Activated T-helper 1 cell treated with anti-CD3 and anti-CD28 coated beads, Interleukin-2, amount 50 U/mL, for 16 hours (primary cell): ENCODE results near the gene DSCAML1.

ENCODE experiments used
- DNase-seq, 2 donors: peaks; one replicate each; pipeline ENCODE4 v3.0.0-alpha.2; 2020; ENCODE audit warnings: low read depth in 1 of 2, low spot score in 1 of 2

The DSCAML1 gene

DNA sequence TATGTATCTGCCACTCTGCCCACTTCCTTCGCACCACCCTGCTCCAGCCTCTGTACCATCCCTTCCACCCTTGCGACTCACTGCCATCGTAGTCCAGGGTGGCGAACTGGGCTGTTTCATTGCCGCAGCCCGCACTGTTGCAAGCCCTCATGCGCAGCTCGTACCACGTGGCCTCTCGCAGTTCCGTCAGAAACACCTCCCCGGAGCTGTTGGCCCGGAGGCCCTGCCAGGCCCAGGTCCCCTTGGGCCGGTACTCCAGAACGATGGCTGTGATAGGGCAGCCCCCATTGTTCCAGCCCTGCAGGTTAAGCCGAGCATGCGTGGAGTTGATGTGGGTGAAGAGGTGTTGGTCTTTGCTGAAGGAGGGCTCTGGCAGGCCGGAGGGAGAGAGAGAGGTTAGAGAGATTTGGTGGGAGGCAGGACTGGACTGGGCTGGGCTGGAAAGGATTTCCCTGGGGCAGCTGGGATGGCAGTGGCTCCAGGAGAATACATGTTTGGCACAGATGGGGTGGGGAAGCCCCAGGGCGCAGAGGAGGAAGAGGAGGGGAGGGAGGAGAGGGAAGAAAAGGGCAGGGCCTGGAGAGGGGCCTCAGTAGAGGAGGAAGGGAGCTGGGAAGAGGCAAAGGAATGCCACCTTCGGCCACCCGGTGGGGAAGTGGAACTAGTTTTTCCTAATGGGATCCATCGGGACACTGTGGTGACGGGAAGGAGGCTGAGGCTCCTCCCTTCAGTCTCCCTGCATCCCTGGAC is 359.8 kb downstream of the DSCAML1 start:
- no peak for DNase-seq

GRCh38 chr11:117435326-117435725 is 361.7 kb downstream of the DSCAML1 start:
- DNase-seq, result no peak

DNA sequence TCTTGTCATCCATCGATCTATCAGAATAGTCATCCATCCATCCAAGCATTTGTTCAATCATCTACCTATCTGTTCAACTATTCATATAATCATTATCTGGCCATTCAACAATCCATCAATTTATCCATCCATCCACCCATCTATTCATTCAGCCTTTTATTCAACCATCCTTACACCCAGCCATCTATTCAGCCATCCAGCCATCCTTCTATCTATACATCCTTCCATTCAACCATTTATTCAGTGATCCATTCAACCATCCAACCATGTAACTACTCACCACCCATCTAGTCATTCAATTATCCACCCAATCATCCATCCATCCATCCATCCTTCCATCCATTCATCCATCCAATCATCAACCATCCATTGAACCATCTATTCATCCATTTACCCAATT is 362.5 kb downstream of the DSCAML1 start:
- DNase-seq, result no peak

DNA sequence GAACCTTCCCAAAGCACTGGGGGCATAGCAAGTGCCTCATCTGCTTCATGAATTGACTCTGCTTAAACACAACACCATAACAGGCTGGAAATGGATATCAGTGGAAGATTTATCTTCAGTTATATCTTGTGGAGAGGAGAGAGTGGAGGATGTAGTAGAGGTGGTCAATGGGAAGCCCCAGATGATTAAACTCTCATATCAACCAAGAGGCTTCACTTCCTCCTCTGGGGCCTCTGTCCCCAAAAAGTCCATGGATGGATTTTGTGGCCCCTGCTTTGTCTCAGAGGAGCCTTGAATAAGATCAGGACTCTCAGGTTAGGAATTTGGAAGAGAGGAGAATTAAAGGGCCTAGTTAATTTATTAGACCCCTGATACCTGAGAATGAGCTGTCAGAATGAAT is 363.3 kb downstream of the DSCAML1 start:
- DNase-seq, result no peak

GRCh38 chr11:117431436-117431835 is 365.6 kb downstream of the DSCAML1 start:
- DNase-seq, result no peak

DNA sequence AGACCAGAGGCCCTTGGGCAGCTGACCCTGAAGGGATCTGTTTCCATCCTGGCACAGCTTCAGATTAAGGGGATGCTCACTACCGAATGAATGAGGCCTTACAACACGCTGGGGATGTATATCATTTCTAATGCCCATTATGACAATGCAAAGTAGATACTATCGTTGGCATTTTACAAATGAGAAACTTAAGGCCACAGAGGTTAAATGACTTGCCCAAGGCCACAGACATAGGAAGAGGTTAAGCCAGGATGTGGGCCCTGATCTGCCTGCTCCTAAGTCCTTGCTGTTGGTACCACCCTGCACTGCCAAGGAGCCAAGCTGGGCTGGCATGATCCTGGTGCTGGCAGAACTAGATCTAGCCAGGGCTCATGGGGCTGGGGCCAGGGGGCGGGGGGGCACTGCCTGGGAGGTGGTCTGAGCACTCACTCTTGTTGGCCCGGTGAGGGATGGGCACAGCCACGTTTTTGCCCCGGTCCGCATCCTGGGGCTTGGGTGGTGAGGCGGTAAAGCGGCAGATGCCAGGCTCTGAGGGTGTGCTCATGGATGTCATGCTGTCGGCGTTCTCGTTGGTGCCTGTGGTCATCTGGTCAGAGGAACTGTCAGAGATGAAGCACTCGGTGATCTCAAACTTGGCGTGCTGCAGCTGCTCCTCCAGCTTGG is 366.6 kb downstream of the DSCAML1 start:
- no peak for DNase-seq

GRCh38 chr11:117428856-117429229 is 368.2 kb downstream of the DSCAML1 start:
- no peak for DNase-seq

DNA sequence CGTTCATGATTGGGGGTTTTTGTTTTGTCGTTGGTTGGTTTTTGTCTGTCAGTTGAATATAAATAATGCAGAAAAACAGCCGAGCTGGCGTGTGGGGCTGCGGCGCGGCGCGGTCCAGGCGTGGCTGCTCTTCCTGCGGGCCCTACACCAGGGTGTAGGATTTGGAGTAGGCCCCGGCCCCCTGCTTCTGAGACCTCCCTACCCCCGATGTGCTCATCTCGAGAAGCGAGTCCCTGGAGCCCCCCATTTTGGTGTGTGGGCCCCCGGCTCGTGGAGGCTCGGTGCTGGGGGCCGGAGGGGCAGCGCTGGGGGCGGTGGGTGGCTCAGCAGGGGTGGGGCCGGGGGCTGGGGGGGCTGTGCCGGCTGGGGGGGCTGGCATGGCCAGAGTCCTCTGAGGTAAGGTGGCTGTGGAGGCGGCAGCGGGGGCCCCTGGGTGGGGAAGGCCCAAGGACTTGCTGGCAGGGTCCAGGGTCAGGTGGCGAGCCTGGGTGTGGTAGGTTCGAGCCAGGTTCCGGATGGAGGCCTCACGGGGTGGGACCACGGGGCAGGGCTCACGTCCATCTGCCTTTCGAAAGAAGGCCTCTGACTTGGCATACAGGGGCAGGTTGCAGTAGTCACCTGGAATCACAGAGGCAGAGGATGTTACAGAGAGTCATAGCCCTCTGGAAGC is 368.7 kb downstream of the DSCAML1 start:
- DNase-seq, result no peak

DNA sequence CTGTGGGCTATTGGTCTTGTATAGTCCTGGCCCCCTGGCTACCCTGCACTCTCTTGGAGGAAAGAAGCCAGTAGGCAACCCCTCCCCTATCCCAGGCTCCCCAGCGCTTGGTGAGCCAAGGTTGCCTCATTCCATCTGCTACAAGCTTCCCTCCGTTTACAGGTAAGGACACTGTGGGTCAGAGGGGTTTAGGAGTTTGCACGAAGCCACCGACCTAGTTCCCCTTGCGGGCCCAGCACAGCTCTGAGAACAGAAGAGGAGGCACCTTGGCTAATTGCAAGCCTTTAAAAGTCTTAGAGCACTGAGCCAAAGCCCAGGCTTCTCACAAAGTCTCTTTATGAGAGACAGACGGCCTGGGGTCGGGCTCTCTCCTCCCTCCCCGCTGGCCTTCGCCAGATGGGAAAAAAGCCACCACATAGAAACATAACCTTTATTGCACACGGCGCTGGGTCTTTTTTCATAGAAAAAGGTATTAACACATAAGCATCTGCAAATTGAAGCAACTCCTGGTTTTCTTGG is 369.6 kb downstream of the DSCAML1 start:
- DNase-seq, result no peak

DNA sequence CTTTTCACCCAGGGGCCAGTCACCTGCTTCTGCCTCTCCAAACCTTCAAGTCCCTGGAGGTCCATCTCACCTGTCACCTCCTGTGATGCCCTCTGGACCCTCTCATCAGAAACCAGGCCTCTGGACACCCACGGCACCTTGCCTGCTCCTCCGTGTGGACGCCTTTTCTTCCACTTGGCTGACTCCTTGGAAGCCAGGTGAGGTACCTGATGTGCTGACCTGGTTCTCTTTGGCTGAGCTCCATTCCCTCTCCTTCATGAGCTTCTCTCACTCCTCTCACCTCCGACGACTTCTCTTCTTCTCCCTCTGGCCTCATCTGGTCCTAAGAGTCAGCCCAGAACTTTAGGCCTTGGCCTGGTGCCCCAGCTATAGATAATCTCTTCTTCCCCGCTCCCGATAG is 370.1 kb downstream of the DSCAML1 start:
- no peak for DNase-seq

- DNase-seq, result peak; percentile 53 to 59
These were observed 370.7 kb downstream of the DSCAML1 start for GRCh38 chr11:117426297-117426685.

DNA sequence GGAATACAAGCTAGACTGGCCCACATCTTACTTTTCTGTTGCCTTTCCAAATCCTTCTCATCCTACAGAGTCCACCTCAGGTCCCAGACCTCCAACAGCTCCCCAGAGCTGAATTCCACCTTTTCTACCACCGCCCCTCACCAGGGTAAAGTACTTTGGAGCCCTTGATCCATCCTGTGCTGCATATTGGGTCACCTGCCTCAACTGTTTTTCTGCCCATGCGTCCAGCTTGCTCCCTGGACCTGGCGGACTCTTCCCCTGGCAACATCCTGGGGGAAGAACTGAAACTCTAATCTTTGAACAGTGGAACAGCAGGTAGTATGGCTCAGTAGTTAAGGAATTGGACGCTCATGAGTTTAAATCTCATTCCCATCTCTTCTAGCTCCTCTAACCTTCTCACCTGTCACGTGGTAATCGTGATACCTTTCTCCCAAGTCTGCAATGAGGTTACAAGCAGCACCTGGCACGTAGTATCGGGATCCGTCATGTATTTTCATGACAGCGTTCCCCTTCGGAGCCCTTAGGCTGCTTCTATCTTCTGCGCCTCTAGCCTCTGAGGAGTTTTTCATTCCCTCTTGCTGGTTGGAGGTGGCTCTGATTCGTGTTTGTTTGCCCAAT is 371.2 kb downstream of the DSCAML1 start:
- DNase-seq, result no peak

DNA sequence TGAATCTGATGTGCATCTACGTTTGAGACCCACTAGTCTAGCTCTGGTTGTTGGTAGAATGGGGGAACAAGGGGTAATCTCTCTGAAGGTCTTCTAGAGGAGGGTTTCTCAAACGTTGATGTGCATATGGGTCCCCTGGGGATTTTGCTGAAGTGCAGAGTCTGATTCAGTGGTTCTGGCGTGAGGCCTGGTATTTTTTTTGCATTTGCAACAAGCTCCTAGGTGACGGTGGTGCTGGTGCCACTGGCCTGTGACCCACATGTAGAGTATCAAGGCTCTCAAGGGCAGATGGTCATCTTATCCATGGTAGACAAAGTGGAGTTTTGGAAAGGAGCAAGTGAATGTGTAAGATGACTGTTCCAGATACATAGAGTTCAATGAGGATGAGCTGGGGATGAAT is 372.2 kb downstream of the DSCAML1 start:
- no peak for DNase-seq

DNA sequence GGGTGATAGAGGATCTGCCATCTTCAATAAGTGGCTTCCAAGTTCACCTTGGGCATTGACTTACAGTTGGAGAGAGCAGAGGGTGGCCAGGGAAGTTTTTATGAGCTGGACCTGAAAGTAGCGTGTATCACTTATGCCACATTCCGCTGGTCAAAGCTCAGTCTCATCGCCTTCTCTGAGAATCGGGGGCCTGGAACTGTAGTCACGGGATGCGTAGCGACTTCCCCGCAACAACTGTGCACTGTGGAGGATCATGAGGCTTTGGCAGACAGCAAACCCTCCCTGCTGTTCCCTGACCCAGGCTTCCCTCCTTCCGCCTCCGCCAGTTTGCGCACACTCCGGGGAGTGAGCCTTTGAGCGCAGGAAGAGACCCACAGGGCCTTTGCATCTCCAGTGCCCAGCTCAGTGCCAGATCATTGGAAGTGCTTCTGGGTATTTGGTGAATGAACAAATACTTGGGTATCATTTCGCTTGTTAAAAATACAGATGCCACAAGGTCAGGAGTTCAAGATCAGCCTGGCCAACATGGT is 373.9 kb downstream of the DSCAML1 start:
- no peak for DNase-seq

GRCh38 chr11:117421476-117421875 is 375.5 kb downstream of the DSCAML1 start:
- no peak for DNase-seq

GRCh38 chr11:117421041-117421440 is 376.0 kb downstream of the DSCAML1 start:
- no peak for DNase-seq

GRCh38 chr11:117420598-117420997 is 376.4 kb downstream of the DSCAML1 start:
- DNase-seq, result no peak

DNA sequence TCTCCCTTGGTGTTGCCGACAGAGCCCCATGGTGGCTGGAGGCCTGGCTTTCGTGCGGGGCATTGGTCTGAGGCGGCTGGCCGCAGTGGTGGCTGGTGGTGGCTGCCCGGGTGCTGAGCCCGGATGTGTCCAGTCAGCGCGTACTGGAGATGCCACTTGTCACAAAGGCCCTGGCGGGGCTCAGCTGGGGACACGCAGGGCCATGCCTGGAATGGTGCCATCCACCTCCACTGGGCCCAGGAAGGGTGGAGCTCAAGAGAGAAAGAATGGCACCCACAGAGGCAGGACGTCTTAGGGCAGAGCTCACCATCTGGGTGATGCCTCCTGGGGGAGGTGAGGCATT is 376.9 kb downstream of the DSCAML1 start:
- DNase-seq, result no peak

DNA sequence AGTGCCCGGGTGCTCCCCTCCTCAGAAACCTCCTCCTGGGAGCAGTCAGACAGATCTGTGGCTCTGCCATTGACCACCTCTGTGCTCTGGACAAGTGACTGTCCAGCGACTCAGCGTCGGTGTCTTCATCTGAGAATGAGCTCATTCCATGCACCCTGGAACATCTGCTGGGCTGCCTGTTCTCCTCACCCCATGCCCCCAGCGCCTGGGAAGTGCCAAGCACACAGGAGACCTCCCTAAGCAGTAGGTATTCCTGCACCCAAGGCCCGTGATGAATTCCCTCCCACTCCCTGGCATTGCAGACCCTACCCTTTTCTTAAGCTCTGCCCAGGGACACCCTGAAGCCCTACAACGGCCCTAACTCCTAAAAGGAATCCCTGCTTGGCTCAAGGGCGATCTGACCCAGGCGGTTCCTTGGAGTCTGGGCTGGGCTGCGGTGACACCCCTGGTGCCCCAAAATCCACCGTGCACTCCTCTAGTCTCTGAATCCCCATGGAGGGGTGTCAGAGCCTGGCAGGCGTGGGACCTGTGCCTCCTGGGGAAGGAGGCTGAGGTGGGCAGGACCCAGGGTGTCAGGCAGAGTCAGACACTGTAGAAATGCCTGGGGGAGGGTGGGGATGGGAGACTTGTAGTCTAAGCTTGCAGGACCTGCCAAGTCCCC is 377.4 kb downstream of the DSCAML1 start:
- DNase-seq, result no peak

DNA sequence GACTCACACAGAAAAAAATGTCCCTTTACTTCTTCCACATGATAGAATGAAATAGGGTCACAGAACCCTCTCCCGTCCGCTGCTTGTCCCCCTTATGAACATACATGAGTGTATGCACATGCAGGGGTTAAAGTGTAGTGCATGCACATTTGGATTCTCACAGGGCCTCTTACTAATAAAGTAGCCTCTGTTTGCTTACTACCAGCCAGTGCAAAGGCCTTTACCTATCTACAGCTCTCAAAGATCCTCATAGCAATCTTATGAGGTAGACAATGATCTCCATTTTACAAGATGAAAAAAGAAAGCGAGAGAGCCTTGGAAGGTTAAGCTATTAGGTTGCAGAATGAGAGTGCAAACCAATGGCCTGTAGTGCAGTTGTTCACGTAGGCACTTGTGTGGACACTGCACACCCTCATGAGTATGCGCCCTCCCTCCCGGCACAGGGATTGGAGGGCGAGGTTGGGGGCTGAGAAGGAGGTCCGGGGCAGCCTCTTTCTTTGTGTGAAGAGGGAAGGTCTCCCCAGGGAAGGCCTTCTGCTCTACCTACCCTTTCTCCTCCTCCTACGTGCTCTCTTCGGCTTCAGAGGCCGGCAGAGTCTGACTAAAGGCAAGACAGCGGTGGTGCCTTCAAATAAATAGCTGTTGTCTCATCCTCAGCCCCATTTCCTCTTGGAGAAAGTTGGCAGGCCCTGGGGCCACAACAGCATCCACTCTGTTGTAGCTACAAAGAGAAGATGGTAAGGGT is 378.1 kb downstream of the DSCAML1 start:
- DNase-seq, result no peak
